DND-41 (cell line): Measurements from ENCODE around the gene CRYBB3.
A peak's percentile ranks its signal among the peaks of the same experiment; 100 is the strongest.
"Not testable (repeated sequence)": the region's sequence is repeated elsewhere in the genome, so short reads cannot be mapped to it uniquely, and the experiment has no call there.

Experiments used
- ATAC-seq: fragments of 200-7000 bp; cut with Tn5 transposase; 3 replicates; pipeline ENCODE4 v1.9.1; 2021; ENCODE audit warnings: low read depth; ENCODE audit not compliant: insufficient read depth
- DNase-seq: peaks from one replicate; pipeline ENCODE4 v3.0.0-alpha.2; 2020
- H2AFZ ChIP-seq: 2 replicates; pipeline ENCODE4 v1.6.0; 2012; ENCODE audit warnings: low read depth, low read length
- H3K27ac ChIP-seq: 2 replicates; pipeline ENCODE4 v1.5.1; 2012; ENCODE audit warnings: low read length, inconsistent platforms
- H3K27me3 ChIP-seq: fragments of 200-600 bp; sonication (generic); 2 replicates; pipeline ENCODE4 v1.6.0; 2012; ENCODE audit warnings: low read length, mild to moderate bottlenecking, inconsistent platforms; ENCODE audit not compliant: insufficient read depth, poor library complexity
- H3K36me3 ChIP-seq: 2 replicates; pipeline ENCODE4 v1.5.1; 2012; ENCODE audit warnings: low read length, inconsistent platforms; ENCODE audit not compliant: insufficient read depth
- H3K4me1 ChIP-seq: 2 replicates; pipeline ENCODE4 v1.5.1; 2012; ENCODE audit warnings: mild to moderate bottlenecking, low read length; ENCODE audit not compliant: insufficient read depth
- H3K4me2 ChIP-seq: 2 replicates; pipeline ENCODE4 v1.6.0; 2012; ENCODE audit warnings: mild to moderate bottlenecking, moderate library complexity, low read length, inconsistent platforms; ENCODE audit not compliant: insufficient read depth
- H3K4me3 ChIP-seq, 2 experiments: fragments of 200-600 bp in 1 of 2; shearing (Covaris generic) in 1 of 2; 2 replicates each; pipeline ENCODE4 v1.5.1; 2012 to 2016; ENCODE audit warnings: inconsistent platforms in 2 of 2, low read length in 2 of 2, mild to moderate bottlenecking in 2 of 2, low read depth in 1 of 2, moderate library complexity in 1 of 2
- H3K79me2 ChIP-seq: 2 replicates; pipeline ENCODE4 v1.6.0; 2012; ENCODE audit warnings: low read length, inconsistent platforms; ENCODE audit not compliant: insufficient read depth
- H3K9ac ChIP-seq: 2 replicates; pipeline ENCODE4 v1.6.0; 2012; ENCODE audit warnings: low read depth, mild to moderate bottlenecking, inconsistent platforms, low read length, moderate library complexity
- H3K9me3 ChIP-seq: 2 replicates; pipeline ENCODE4 v1.5.1; 2012; ENCODE audit warnings: low read length, moderate library complexity, mild to moderate bottlenecking, inconsistent platforms; ENCODE audit not compliant: insufficient read depth, severe bottlenecking
- H4K20me1 ChIP-seq: 2 replicates; pipeline ENCODE4 v1.6.0; 2012; ENCODE audit warnings: low read length; ENCODE audit not compliant: insufficient read depth
- EZH2 ChIP-seq: IDR thresholded peaks from 3 replicates; pipeline ENCODE4 v1.6.1; 2012; ENCODE audit warnings: borderline replicate concordance, low read depth, mild to moderate bottlenecking, moderate library complexity, low read length, inconsistent platforms; ENCODE audit not compliant: severe bottlenecking
- TF ChIP-seq, protein P1 (sequence below): IDR thresholded peaks from 2 replicates; pipeline ENCODE4 v1.5.1; 2012; ENCODE audit warnings: borderline replicate concordance, low read length, moderate library complexity, mild to moderate bottlenecking; ENCODE audit not compliant: poor library complexity, severe bottlenecking; ENCODE audit errors: extremely low read depth

CRYBB3 gene

DNA sequence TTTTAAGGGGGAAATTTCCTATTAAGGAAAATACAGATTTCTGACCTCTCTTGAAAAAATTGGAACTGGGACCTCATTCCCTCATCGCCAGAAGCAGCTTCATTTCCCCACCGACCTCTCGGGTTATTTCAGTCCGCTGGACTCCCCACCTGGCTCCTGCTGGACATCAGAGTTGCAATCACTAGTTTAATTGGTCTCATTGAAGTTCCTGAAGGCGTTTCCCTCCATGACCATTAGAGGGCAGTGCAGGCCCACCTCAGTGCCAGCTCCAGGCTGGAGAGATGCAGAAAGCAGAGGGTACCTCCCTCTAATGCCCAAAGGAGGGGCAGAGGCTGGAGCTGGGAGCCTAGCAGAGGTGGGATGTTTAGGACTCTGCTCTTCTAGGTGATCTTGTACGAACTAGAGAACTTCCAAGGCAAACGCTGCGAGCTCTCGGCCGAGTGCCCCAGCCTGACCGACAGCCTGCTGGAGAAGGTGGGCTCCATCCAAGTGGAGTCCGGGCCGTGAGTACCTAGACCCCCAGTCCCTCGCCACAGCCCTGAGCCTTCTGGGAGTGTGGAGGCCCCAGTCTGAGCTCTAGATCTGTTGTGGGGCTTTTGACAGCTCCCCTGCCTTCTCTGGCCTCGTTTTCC is 2.7 kb downstream of the CRYBB3 start:
- no peak overlapping the region for H3K4me3 ChIP-seq
- no peaks in the 10 kb centered on the region for H3K36me3 ChIP-seq
- H3K27ac ChIP-seq = no peak overlapping the region
- no peaks in the 10 kb centered on the region for H3K27me3 ChIP-seq
- H3K4me2 ChIP-seq = no peak overlapping the region
- H3K9ac ChIP-seq = no peak overlapping the region
- H3K9me3 ChIP-seq = no peaks in the 10 kb centered on the region
- peak; percentile 68 for DNase-seq
- H3K4me1 ChIP-seq = no peaks in the 10 kb centered on the region
- 0 out of 2 replicates have a peak, but pooled peaks cover 4% of the 10 kb centered on the region for H4K20me1 ChIP-seq
- peak; percentile 82 for ATAC-seq
- H2AFZ ChIP-seq = no peak overlapping the region
- no peaks in the 10 kb centered on the region for H3K79me2 ChIP-seq
- no peak for TF ChIP-seq EZH2
- TF ChIP-seq, protein P1, sequence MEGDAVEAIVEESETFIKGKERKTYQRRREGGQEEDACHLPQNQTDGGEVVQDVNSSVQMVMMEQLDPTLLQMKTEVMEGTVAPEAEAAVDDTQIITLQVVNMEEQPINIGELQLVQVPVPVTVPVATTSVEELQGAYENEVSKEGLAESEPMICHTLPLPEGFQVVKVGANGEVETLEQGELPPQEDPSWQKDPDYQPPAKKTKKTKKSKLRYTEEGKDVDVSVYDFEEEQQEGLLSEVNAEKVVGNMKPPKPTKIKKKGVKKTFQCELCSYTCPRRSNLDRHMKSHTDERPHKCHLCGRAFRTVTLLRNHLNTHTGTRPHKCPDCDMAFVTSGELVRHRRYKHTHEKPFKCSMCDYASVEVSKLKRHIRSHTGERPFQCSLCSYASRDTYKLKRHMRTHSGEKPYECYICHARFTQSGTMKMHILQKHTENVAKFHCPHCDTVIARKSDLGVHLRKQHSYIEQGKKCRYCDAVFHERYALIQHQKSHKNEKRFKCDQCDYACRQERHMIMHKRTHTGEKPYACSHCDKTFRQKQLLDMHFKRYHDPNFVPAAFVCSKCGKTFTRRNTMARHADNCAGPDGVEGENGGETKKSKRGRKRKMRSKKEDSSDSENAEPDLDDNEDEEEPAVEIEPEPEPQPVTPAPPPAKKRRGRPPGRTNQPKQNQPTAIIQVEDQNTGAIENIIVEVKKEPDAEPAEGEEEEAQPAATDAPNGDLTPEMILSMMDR = peak; percentile 96

DNA sequence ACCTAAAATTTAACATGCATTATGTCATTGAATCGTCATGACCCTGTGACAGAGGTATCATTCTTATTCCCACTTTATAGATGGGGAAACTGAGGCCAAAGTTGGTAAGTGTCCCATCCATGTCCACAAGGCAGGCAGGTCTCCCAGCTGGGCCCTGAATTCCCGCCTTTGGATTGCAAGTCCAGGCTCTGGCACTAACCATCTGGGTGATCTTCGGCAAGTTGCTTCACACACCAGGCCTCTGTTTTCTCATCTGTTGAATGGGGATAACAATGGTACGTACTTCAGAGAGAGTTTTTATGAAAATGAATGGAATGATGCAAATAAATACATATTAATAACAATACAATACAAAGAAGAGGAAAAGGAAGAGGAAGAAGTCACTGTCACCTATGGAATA is 3.4 kb downstream of the CRYBB3 start:
- no peak overlapping the region for H3K4me3 ChIP-seq
- no peak for ATAC-seq
- no peak overlapping the region for H3K4me2 ChIP-seq
- no peaks in the 10 kb centered on the region for H3K36me3 ChIP-seq
- no peak for DNase-seq
- no peaks in the 10 kb centered on the region for H3K79me2 ChIP-seq
- TF ChIP-seq, protein P1 = no peak
- TF ChIP-seq EZH2 = no peak
- H3K9me3 ChIP-seq = no peaks in the 10 kb centered on the region
- no peak overlapping the region for H2AFZ ChIP-seq
- no peaks in the 10 kb centered on the region for H3K27me3 ChIP-seq
- no peaks in the 10 kb centered on the region for H3K4me1 ChIP-seq
- H3K9ac ChIP-seq = no peak overlapping the region
- H4K20me1 ChIP-seq = no peaks in the 10 kb centered on the region
- H3K27ac ChIP-seq = no peak overlapping the region

DNA sequence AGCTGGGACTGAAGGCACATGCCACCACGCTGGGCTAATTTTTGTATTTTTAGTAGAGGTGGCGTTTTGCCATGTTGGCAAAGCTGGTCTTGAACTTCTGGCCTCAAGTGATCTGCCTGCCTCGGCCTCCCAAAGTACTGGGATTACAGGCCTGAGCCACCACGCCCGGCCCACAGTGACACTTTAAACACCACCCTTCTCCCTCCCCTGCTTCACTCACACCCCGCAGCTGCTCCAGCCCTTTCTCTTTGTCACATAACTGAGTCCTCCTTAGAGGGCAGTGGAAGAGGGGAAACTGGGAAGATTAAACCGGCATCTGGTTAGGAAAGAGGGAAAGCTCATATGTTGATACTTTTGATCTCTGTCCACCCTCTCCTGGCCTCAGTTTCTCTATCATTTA is 4.9 kb downstream of the CRYBB3 start:
- not testable (repeated sequence) for DNase-seq, ATAC-seq

DNA sequence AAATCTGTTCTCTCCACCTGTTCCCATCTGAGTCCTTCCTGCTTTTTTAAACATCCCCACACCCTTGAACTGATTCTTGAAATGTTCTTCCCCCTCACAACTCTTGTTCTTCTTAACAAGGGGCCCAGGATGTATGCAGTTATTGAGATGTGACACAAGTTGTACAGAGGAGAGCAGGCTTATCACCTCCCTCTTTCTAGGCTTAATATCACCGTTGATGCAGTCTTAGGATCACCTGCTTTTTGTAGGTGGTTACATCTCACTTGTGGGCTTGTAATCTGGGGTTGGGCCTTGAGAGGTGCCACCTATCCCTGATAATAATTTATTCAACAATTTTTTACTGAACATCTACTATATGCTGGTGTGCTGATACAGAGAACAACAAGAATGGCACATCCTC is 6.2 kb downstream of the CRYBB3 start:
- no peak for ATAC-seq
- Histone ChIP-seq H3K27ac (no peak overlapping the region), H3K4me2 (no peak overlapping the region), H3K4me3 (no peak overlapping the region), H4K20me1 (no peaks in the 10 kb centered on the region), H3K27me3 (no peaks in the 10 kb centered on the region), H2AFZ (no peak overlapping the region), H3K79me2 (no peaks in the 10 kb centered on the region), H3K36me3 (no peaks in the 10 kb centered on the region), H3K9ac (no peak overlapping the region), H3K9me3 (no peaks in the 10 kb centered on the region), H3K4me1 (no peaks in the 10 kb centered on the region)
- no peak for TF ChIP-seq EZH2
- no peak for DNase-seq

More for the DNA sequence above, 4.9 kb downstream of the CRYBB3 start:
- not testable (repeated sequence) for H4K20me1 ChIP-seq, H3K27me3 ChIP-seq, H3K79me2 ChIP-seq, H3K4me1 ChIP-seq, H3K36me3 ChIP-seq, H3K9ac ChIP-seq, H3K9me3 ChIP-seq, H2AFZ ChIP-seq, H3K4me2 ChIP-seq, H3K4me3 ChIP-seq, H3K27ac ChIP-seq
